Natural killer cell (primary cell): Measurements from ENCODE around the gene ZNF80. TPM values are rescaled to one million over a fixed set of nuclear protein-coding genes. Genes with fewer than 3 reads are reported as not detected.

Experiments used
- ATAC-seq, 3 donors: fragments of 150-1000 bp in 2 of 3; fragments of 200-7000 bp in 1 of 3; cut with Tn5 transposase; 1 replicate in 1 of 3; 2 replicates in 2 of 3; pipeline ENCODE4 v1.10.0; 2021; ENCODE audit warnings: mild to moderate bottlenecking in 2 of 3, moderate library complexity in 2 of 3
- DNase-seq, 2 donors: peaks; one replicate each; pipeline versions ENCODE4 v3.0.0 to v3.0.0-alpha.2; 2013 to 2021; ENCODE audit warnings: mixed read lengths in 1 of 2
- H3K27ac ChIP-seq: one replicate; pipeline ENCODE4 v1.5.1; 2013; ENCODE audit warnings: mild to moderate bottlenecking, low read length
- H3K27me3 ChIP-seq: one replicate; pipeline ENCODE4 v1.6.1; 2013; ENCODE audit warnings: low read length; ENCODE audit not compliant: control insufficient read depth, insufficient read depth
- H3K36me3 ChIP-seq: one replicate; pipeline ENCODE4 v1.6.1; 2013; ENCODE audit warnings: low read length; ENCODE audit not compliant: control insufficient read depth, insufficient read depth
- H3K4me1 ChIP-seq: one replicate; pipeline ENCODE4 v1.6.1; 2013; ENCODE audit warnings: low read length; ENCODE audit not compliant: control insufficient read depth, insufficient read depth
- H3K4me3 ChIP-seq: one replicate; pipeline ENCODE4 v1.5.1; 2013; ENCODE audit warnings: low read length
- H3K9me3 ChIP-seq: one replicate; pipeline ENCODE4 v1.6.1; 2013; ENCODE audit warnings: low read length; ENCODE audit not compliant: control insufficient read depth, insufficient read depth
- H3K27ac Mint-ChIP-seq, 2 donors: one replicate each; pipeline ENCODE4 v1.8.0; 2022; ENCODE audit warnings: mild to moderate bottlenecking in 2 of 2, mixed read lengths in 2 of 2, moderate library complexity in 1 of 2
- H3K27me3 Mint-ChIP-seq, 2 donors: one replicate each; pipeline ENCODE4 v1.8.0; 2022; ENCODE audit warnings: low read depth in 2 of 2, mixed read lengths in 2 of 2
- H3K36me3 Mint-ChIP-seq: one replicate; pipeline ENCODE4 v1.8.0; 2022; ENCODE audit warnings: mixed read lengths
- H3K4me1 Mint-ChIP-seq, 2 donors: one replicate each; pipeline ENCODE4 v1.8.0; 2022; ENCODE audit warnings: mixed read lengths in 2 of 2
- H3K4me3 Mint-ChIP-seq: one replicate; pipeline ENCODE4 v1.8.0; 2022; ENCODE audit warnings: mild to moderate bottlenecking, moderate library complexity, mixed read lengths
- H3K9me3 Mint-ChIP-seq, 2 donors: one replicate each; pipeline ENCODE4 v1.8.0; 2022; ENCODE audit warnings: mixed read lengths in 2 of 2
- CTCF ChIP-seq: fragments of 200-600 bp; IDR thresholded peaks from one replicate; pipeline ENCODE4 v1.8.0; 2022; ENCODE audit warnings: antibody characterized with exemption
- WGBS: methylation state at CpG from one replicate; pipeline ENCODE4 v1.1.7; 2013; ENCODE audit warnings: missing lambda C conversion rate; ENCODE audit not compliant: insufficient coverage; 5-methylcytosine and 5-hydroxymethylcytosine counted together
- intact Hi-C: fragments of 100-400 bp; cut with micrococcal nuclease; formaldehyde crosslinking; loops from one replicate; pipeline ENCODE4 v1.14.2; 2022
- total RNA-seq, 4 donors: library from RNA; stranded (reverse); fragments of 120-200 nt in 1 of 4; gene quantifications; one replicate each; pipeline versions ENCODE4 v1.2.3 to v1.2.4, GENCODE V29; 2013 to 2022

Gene ZNF80
- total RNA-seq, 3 donors from 2014 or later (not counting 1 experiment from before 2014, with no cell fraction given) = 0.48 to 2.3 (median 2.1) TPM

GRCh38 chr3:114234745-114235144, 2.6 kb downstream of the ZNF80 start:
- Histone ChIP-seq H3K27ac (no peak overlapping the region), H3K4me1 (peaks cover 43% of the 10 kb centered on the region), H3K4me3 (no peak overlapping the region), H3K9me3 (no peaks in the 10 kb centered on the region), H3K27me3 (no peaks in the 10 kb centered on the region), H3K36me3 (no peaks in the 10 kb centered on the region)
- no peaks in the 10 kb centered on the region for H3K27me3 Mint-ChIP-seq
- H3K9me3 Mint-ChIP-seq = no peaks in the 10 kb centered on the region
- 47% methylated on average over 2 of the region's 3 CpGs for WGBS
- no peak for ATAC-seq
- DNase-seq = peak in 1 of 2 donors; percentile 21
- H3K36me3 Mint-ChIP-seq = no peaks in the 10 kb centered on the region
- peak overlapping the region; percentile 88 to 92 for H3K27ac Mint-ChIP-seq
- TF ChIP-seq CTCF = no peak
- peaks cover 65 to 69% of the 10 kb centered on the region in 2 donors for H3K4me1 Mint-ChIP-seq
- intact Hi-C loops = no loop called here
- peak overlapping the region; percentile 75 for H3K4me3 Mint-ChIP-seq

DNA sequence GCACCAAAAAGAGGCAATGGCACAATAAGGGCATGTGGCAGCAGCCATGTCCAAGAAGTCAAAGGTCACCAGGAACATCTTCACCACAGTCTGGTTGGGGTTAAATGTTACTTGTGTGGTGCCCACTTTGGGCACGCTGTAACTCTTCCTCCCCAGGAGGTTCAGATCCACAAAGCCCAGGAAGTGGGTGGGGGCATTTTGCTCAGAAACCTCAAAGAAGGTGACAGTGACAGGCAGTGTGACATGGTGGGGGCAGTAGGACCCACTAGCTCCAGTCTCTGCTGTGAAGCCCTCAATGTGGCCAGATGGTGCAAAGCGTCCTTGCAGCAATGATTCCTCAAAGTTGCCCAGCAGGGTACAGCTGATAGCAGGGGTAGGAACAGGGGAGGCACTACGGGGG, 5.8 kb downstream of the ZNF80 start:
- Histone ChIP-seq H3K4me3 (no peak overlapping the region), H3K36me3 (no peaks in the 10 kb centered on the region), H3K4me1 (peaks cover 46% of the 10 kb centered on the region), H3K9me3 (no peaks in the 10 kb centered on the region), H3K27ac (peak overlapping the region; percentile 83), H3K27me3 (no peaks in the 10 kb centered on the region)
- Mint-ChIP-seq H3K9me3 (no peaks in the 10 kb centered on the region), H3K27ac (peak overlapping the region; percentile 88 to 92), H3K27me3 (no peaks in the 10 kb centered on the region), H3K4me3 (peak overlapping the region; percentile 50), H3K36me3 (peaks cover 5% of the 10 kb centered on the region), H3K4me1 (peaks cover 75 to 76% of the 10 kb centered on the region in 2 donors)
- TF ChIP-seq CTCF = no peak
- peak; percentile 80 to 85 (median 83) for ATAC-seq
- intact Hi-C loops = loop anchor here (1.0 kb wide), 1 partner anchor 11 kb away; no protein-coding TSS in a partner anchor
- 21% methylated on average over 3 of the region's 3 CpGs for WGBS
- peak; percentile 39 to 79 for DNase-seq

DNA sequence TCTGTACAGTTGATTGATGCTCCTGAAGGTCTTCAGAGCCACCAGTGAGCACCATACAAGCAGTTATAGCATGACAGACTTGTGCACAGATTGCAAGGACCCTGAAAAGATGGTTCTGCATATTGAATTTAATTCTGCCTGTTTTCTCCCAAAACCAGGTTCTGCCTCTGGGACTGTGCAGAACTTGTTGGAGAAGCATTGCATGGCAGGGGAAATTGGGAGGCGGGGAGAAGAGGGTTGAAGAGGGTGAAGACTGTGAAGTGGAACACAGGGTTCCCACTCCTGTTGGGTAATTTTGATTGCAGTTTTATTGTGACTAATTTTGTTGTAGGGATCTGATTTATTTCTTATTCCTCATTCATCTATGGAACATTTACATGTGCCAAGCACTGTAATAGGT, 10.3 kb downstream of the ZNF80 start:
- Histone ChIP-seq H3K4me1 (peaks cover 48% of the 10 kb centered on the region), H3K27me3 (no peaks in the 10 kb centered on the region), H3K9me3 (peaks cover 15% of the 10 kb centered on the region), H3K27ac (peak overlapping the region; percentile 65), H3K4me3 (no peak overlapping the region), H3K36me3 (peaks cover 2% of the 10 kb centered on the region)
- peak overlapping the region; percentile 22 for H3K4me3 Mint-ChIP-seq
- H3K9me3 Mint-ChIP-seq = peaks cover 2 to 6% of the 10 kb centered on the region in 2 donors
- ATAC-seq = no peak
- 100% methylated on average over 1 of the region's 1 CpG for WGBS
- peak overlapping the region in 1 of 2 donors; percentile 94 for H3K27ac Mint-ChIP-seq
- H3K27me3 Mint-ChIP-seq = no peaks in the 10 kb centered on the region
- no peak for DNase-seq
- no peak for TF ChIP-seq CTCF
- intact Hi-C loops = no loop called here
- peaks cover 27% of the 10 kb centered on the region for H3K36me3 Mint-ChIP-seq
- H3K4me1 Mint-ChIP-seq = peaks cover 72 to 82% of the 10 kb centered on the region in 2 donors

- H3K4me1 ChIP-seq = peaks cover 48% of the 10 kb centered on the region
- 27% methylated on average over 2 of the region's 2 CpGs for whole genome bisulfite sequencing
Measured at GRCh38 chr3:114226313-114226712, 11.1 kb downstream of the ZNF80 start.

More at GRCh38 chr3:114226313-114226712, 11.1 kb downstream of the ZNF80 start:
- Histone ChIP-seq H3K27me3 (no peaks in the 10 kb centered on the region), H3K27ac (peak overlapping the region; percentile 65), H3K36me3 (peaks cover 2% of the 10 kb centered on the region), H3K4me3 (no peak overlapping the region), H3K9me3 (peaks cover 15% of the 10 kb centered on the region)
- H3K4me3 Mint-ChIP-seq = peak overlapping the region; percentile 86
- intact Hi-C loops = no loop called here
- DNase-seq (peak in 1 of 2 donors; percentile 18), ATAC-seq (no peak)
- peak overlapping the region in 1 of 2 donors; percentile 94 for H3K27ac Mint-ChIP-seq
- peaks cover 72 to 82% of the 10 kb centered on the region in 2 donors for H3K4me1 Mint-ChIP-seq
- H3K27me3 Mint-ChIP-seq = no peaks in the 10 kb centered on the region
- H3K36me3 Mint-ChIP-seq = peaks cover 27% of the 10 kb centered on the region
- TF ChIP-seq CTCF = no peak
- H3K9me3 Mint-ChIP-seq = peaks cover 2 to 6% of the 10 kb centered on the region in 2 donors
